AG10803 (cell line): ENCODE measurements around the gene ARFGAP1.

Experiments used
- DNase-seq: peaks from one replicate; pipeline ENCODE4 v3.0.0; 2010; ENCODE audit warnings: low read depth
- H3K4me3 ChIP-seq: 2 replicates; pipeline ENCODE4 v1.5.1; 2011; ENCODE audit warnings: mild to moderate bottlenecking, low read length, control low read depth
- TF ChIP-seq, protein P1 (sequence below): conservative IDR thresholded peaks from 2 replicates; pipeline ENCODE4 v1.5.1; 2011; ENCODE audit warnings: mild to moderate bottlenecking, low read length, control low read depth, inconsistent platforms

Gene ARFGAP1

DNA sequence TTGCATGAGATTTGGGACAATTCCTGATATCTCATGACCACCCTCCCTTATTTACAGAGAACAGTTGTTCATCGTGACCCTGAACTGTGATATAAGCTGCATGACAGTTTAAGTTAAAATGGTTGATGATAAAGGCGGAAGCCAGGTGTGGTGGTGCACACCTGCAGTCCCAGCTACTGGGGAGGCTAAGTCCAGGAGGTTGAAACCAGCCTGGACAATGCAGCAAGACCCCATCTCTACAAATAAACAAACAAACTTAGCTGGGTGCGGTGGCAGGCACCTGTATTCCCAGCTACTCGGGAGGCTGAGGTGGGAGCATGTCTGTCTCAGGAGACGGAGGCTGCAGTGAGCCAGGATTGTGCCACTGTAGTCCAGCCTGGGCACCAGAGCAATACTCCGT, 44.4 kb downstream of the ARFGAP1 start:
- TF ChIP-seq, protein P1, sequence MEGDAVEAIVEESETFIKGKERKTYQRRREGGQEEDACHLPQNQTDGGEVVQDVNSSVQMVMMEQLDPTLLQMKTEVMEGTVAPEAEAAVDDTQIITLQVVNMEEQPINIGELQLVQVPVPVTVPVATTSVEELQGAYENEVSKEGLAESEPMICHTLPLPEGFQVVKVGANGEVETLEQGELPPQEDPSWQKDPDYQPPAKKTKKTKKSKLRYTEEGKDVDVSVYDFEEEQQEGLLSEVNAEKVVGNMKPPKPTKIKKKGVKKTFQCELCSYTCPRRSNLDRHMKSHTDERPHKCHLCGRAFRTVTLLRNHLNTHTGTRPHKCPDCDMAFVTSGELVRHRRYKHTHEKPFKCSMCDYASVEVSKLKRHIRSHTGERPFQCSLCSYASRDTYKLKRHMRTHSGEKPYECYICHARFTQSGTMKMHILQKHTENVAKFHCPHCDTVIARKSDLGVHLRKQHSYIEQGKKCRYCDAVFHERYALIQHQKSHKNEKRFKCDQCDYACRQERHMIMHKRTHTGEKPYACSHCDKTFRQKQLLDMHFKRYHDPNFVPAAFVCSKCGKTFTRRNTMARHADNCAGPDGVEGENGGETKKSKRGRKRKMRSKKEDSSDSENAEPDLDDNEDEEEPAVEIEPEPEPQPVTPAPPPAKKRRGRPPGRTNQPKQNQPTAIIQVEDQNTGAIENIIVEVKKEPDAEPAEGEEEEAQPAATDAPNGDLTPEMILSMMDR = no peak
- no peak overlapping the region for H3K4me3 ChIP-seq
- DNase-seq = no peak

DNA sequence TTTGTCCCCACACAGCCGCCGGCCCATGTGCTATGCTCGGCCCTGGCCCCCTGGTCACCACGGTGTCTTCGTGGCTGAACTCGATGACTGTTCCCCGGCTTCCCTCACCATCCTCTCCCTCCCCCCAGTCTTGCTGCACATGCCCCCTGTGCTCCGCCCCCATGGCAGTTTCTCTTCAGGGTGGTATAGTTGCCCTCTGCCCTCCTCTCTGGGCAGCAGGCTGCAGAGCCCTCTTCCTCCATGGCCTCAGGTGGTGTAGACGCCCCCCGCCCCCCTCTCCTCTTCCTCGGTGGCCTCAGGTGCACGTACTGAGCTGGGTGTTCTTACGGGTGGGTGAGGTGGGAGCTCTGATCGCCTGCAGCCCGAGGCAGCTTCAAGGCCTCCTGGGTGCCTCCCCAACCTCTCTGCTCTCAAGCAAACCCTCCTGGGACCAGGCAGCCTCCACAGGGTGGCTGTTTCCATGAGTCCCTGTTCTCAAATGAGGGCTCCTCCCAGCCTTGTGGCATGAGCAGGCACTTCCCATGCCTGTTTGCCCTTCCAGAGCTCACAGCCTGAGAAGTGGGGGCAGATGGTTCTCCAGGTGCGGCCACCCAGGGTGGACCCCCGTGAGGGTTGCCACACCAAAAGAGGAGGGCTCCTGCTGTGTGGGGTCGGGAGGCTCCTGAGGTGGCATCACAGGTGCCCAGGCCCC, 45.1 kb downstream of the ARFGAP1 start:
- DNase-seq = no peak
- TF ChIP-seq, protein P1 = no peak
- H3K4me3 ChIP-seq = no peak overlapping the region

DNA sequence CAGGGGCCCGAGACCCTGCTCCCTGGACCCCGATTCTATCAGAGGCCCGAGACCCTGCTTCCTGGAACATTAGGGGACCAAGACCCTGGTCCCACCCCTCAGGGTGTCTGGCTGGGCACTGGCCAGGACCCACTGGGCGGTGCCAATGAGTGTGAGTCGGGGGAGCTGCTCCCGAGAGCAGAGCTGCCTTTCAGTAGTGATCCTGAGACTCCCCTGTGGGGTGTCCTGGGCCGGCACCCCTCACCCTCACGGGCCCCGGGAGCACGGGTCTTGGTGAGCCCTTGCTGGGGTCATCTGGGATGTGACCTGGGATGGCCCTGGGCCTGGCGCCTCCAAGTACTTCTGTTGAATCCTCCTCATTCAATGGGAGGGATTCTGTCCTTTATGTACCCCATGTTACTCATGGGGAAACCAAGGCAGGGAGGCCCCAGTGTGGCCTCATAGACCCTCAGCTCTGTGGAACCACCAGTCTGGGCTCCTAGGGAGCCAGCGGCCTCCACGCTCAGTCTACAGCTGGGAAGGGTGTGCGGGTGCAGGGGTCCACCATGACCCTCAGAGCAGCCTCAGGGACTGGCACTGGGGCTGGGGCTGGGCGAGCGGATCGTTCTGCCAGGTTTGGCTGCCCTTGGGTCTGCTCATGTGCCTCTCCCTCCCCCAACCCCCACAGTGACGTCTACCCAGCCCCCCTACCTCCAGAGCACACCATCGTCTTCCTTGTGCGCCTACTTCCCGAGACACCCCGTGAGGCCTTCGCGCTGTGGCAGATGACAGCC, 46.0 kb downstream of the ARFGAP1 start:
- DNase-seq = no peak

DNA sequence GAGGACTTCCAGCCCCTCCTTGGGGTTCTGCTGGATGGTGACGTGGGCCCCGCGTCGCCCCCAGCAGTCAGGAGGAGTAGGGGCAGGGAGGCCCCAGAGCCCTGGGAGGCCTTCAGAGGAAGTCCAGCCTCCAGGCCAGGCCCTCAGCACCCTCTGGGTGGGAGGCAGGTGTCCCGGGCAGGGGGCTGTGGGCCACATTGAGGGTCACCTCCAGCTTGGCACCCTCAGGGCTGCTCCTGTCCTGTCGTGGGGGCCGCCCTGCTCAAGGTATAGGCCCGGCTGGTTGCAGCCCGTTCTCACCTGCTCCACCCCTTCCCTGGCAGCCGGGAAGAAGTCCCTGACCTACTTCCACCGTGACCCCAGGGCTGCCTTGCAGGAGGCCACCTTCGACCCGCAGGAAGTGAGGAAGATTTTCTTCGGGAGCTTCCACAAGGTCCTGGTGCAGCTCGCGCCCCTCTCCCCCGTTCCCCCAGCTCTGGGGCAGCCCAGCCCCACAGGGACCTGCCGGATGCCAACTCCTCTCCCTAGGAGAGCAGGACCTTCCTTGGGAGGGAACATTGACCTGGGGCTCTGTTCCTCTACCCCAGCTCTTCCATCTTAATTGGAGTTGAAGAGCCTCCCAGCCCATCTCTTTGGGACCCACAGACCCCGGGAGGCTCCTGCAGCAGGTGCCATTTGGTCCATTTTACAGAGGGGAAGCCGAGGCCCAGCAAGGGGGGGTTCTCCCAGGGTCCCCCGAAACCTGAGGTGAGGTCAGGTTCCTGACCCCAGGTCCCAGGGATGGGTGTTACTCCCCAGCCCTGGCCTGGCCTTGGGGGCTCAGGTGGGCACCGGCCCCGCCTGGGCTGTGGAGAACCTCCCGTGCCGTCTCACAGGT, 46.8 kb downstream of the ARFGAP1 start:
- DNase-seq = no peak
- TF ChIP-seq, protein P1 = no peak
- no peak overlapping the region for H3K4me3 ChIP-seq

More for the DNA sequence above, 46.0 kb downstream of the ARFGAP1 start:
- H3K4me3 ChIP-seq = no peak overlapping the region
- TF ChIP-seq, protein P1 = no peak

DNA sequence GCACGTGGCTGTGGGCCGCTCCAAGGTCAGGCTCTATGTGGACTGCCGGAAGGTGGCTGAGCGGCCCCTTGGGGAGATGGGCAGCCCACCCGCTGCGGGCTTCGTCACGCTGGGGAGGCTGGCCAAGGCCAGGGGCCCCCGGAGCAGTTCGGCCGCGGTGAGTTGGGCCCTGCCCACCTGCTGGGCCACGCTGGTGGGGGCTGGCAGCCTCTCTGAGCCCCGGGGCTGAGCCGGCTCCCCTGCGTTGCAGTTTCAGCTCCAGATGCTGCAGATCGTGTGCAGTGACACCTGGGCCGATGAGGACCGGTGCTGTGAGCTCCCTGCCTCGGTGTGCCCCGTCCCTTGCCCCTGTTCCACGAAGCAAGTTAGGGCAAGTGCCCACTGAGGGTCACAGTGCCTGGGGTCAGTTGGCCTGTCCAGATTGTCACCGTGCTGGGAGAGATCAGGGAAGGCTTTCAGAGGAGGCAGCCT, 47.5 kb downstream of the ARFGAP1 start:
- no peak for DNase-seq
- no peak overlapping the region for H3K4me3 ChIP-seq
- TF ChIP-seq, protein P1 = no peak

DNA sequence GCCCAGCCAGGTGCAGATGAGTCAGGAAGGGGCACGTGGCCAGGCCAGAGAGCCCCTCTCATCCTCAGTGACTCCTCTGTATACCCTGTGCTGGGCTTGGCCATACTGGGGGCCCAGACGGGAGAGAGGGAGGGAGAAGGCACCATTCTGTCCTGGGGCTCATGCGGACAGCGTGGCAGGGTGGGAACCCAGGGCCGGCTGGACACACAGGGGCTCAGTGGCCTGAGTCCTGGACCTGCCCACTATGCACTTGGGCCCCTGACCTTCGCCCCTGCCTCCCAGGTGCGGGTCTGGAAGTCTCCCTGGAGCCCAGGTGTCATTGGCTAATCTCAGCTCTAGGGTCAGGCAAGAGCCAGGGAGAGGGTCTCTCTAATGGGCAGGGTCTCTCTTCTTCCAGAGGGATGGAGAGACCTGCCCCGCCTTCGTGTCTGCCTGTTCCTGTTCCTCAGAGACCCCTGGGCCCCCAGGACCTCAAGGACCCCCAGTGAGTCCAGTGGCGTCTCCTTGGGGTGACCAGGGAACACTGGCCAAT, 48.1 kb downstream of the ARFGAP1 start:
- DNase-seq = no peak
- no peak overlapping the region for H3K4me3 ChIP-seq
- TF ChIP-seq, protein P1 = no peak
